Heart left ventricle (tissue), 16 donors: ENCODE measurements around the gene SLC25A15. TPM values are rescaled to one million over a fixed set of nuclear protein-coding genes. Genes with fewer than 3 reads are reported as not detected.

ENCODE experiments used
- ATAC-seq, 4 donors: fragments of 200-7000 bp; cut with Tn5 transposase; one replicate each; pipeline ENCODE4 v1.9.1; 2020 to 2022; ENCODE audit warnings: moderate library complexity in 4 of 4, mild to moderate bottlenecking in 3 of 4, moderate number of reproducible peaks in 1 of 4
- DNase-seq, 5 donors: peaks; one replicate each; pipeline ENCODE4 v3.0.0-alpha.2; 2020
- H3K27ac ChIP-seq, 12 donors: fragments of 200-600 bp; sonication (generic) in 4 of 12; one replicate each; pipeline versions ENCODE4 v1.5.0 to v1.8.0; 2016 to 2022; ENCODE audit warnings: mild to moderate bottlenecking in 2 of 12
- H3K27me3 ChIP-seq, 9 donors: fragments of 200-600 bp; sonication (generic) in 2 of 9; one replicate each; pipeline versions ENCODE4 v1.5.1 to v1.8.0; 2016 to 2022; ENCODE audit warnings: mild to moderate bottlenecking in 3 of 9
- H3K36me3 ChIP-seq, 9 donors: fragments of 200-600 bp; sonication (generic) in 2 of 9; one replicate each; pipeline versions ENCODE4 v1.5.0 to v1.8.0; 2018 to 2022; ENCODE audit warnings: mild to moderate bottlenecking in 2 of 9
- H3K4me1 ChIP-seq, 12 donors: fragments of 200-600 bp; sonication (generic) in 4 of 12; one replicate each; pipeline versions ENCODE4 v1.5.0 to v1.8.0; 2016 to 2022; ENCODE audit warnings: mild to moderate bottlenecking in 3 of 12
- H3K4me3 ChIP-seq, 12 donors: fragments of 200-600 bp; sonication (generic) in 4 of 12; one replicate each; pipeline versions ENCODE4 v1.5.0 to v1.8.0; 2017 to 2022; ENCODE audit warnings: mild to moderate bottlenecking in 9 of 12, moderate library complexity in 4 of 12
- H3K9me3 ChIP-seq, 12 donors: fragments of 200-600 bp; sonication (generic) in 4 of 12; one replicate each; pipeline versions ENCODE4 v1.5.0 to v1.8.0; 2016 to 2022; ENCODE audit warnings: mild to moderate bottlenecking in 1 of 12
- CTCF ChIP-seq, 12 donors: fragments of 200-600 bp; sonication (generic) in 4 of 12; IDR thresholded peaks; one replicate each; pipeline versions ENCODE4 v1.5.0 to v1.8.0; 2018 to 2022; ENCODE audit warnings: antibody characterized with exemption in 12 of 12, mild to moderate bottlenecking in 5 of 12
- POLR2A ChIP-seq, 2 donors: fragments of 450-650 bp; IDR thresholded peaks; one replicate each; pipeline ENCODE4 v1.6.1; 2017; ENCODE audit warnings: antibody characterized with exemption in 2 of 2, mild to moderate bottlenecking in 2 of 2, moderate library complexity in 2 of 2
- WGBS, 4 donors: extraction: QIAGEN DNeasy Blood & Tissue Kit in 2 of 4; methylation state at CpG; one replicate each; pipeline versions ENCODE4 v1.1.5 to v1.1.7; 2013 to 2018; 5-methylcytosine and 5-hydroxymethylcytosine counted together
- intact Hi-C, 10 donors: fragments of 100-400 bp; cut with DNase I; formaldehyde crosslinking; loops; one replicate each; pipeline versions ENCODE4 v1.11.1 to v1.14.2; 2022
- polyA plus RNA-seq, 2 donors: library from polyadenylated mRNA; stranded (reverse); fragments of 200-250 nt; gene quantifications; one replicate each; pipeline ENCODE4 v1.2.3, GENCODE V29; 2013
- total RNA-seq, 9 donors: library from RNA; depleted of rRNA in 2 of 9; stranded (reverse); fragments of >200 nt in 2 of 9; fragmentation: NEBNext Ultra II Directional in 3 of 9; extraction: Animal tissue kit (Norgen Biotek cat#: 25700) in 3 of 9; gene quantifications; one replicate each; pipeline versions ENCODE4 v1.1.0 to v1.2.4, GENCODE V29; 2016 to 2023
- donor health status: ischemic (EF 13 %, LVEDD 7.1; RV severe dilation, severe dysfunction).
- donor health status: healthy with polysubstance abuse.
- donor health status: DM: no; HTN: yes; CAD: no.
- donor health status: DM: no; HTN: no; CAD: no.
- donor health status: ischemic (EF 25% LVEDD 6.9; RV normal size, moderate dysfunction).
- donor health status: ischemic (EF 25% LVEDD 5.7; RV mildly dilated, moderate dysfunction).
- donor health status: healthy.
- donor health status: DM: yes; HTN: yes; CAD: no.
- donor health status: ischemic (EF 35%, LVEDD 5.7; RV mildly dilated, moderate dysfunction).
- donor health status: nonischemic (EF 11% LVEDD 7.7; RV severe dilation, severe dysfunction).
- donor health status: DM: yes; HTN: yes; CAD: no.
- donor health status: PGD.
- donor health status: ischemic (EF 29% LVEDD 5.4; RV normal size, mild dysfunction).
- donor health status: nonischemic (EF 23%, LVEDD 6.1; RV moderate dilation, normal function).

The SLC25A15 gene
- total and polyA plus RNA-seq, 11 donors: 0.84 to 10.4 (median 5.1) TPM

GRCh38 chr13:40812724-40813445 is 23.5 kb downstream of the SLC25A15 start:
- 97 to 100% (median 99%) methylated on average over 1 to 6 of the region's 6 CpGs for WGBS, 4 donors
- ATAC-seq (peak in 1 of 4 donors; percentile 33), DNase-seq (no peak)
- peaks cover 0 to 48% (median 21%) of the 10 kb centered on the region in 9 donors for H3K36me3 ChIP-seq
- intact Hi-C loops: no loop called here
- peaks cover 0 to 22% (median 0%) of the 10 kb centered on the region in 12 donors for H3K9me3 ChIP-seq
- H3K4me3 ChIP-seq: no peak overlapping the region
- no peak overlapping the region for H3K27ac ChIP-seq
- H3K27me3 ChIP-seq: no peaks in the 10 kb centered on the region
- TF ChIP-seq POLR2A (IDR thresholded peaks at IDR 0.05): no peak
- TF ChIP-seq CTCF (IDR thresholded peaks at IDR 0.05): no peak
- H3K4me1 ChIP-seq: no peaks in the 10 kb centered on the region

GRCh38 chr13:40813667-40814454 is 24.4 kb downstream of the SLC25A15 start:
- ATAC-seq (peak in 1 of 4 donors; percentile 48), DNase-seq (no peak)
- WGBS, 4 donors: 76 to 83% (median 79%) methylated on average over 4 to 7 of the region's 7 CpGs
- TF ChIP-seq CTCF (IDR thresholded peaks at IDR 0.05) (peak; percentile 19 to 51 (median 34)), POLR2A (IDR thresholded peaks at IDR 0.05) (no peak)
- H3K4me1 ChIP-seq: no peaks in the 10 kb centered on the region
- H3K27ac ChIP-seq: no peak overlapping the region
- H3K27me3 ChIP-seq: no peaks in the 10 kb centered on the region
- no peak overlapping the region for H3K4me3 ChIP-seq
- peaks cover 0 to 39% (median 18%) of the 10 kb centered on the region in 9 donors for H3K36me3 ChIP-seq
- intact Hi-C loops: no loop called here
- H3K9me3 ChIP-seq: peaks cover 0 to 22% (median 0%) of the 10 kb centered on the region in 12 donors

GRCh38 chr13:40814803-40815202 is 25.4 kb downstream of the SLC25A15 start:
- H3K27ac ChIP-seq: no peak overlapping the region
- H3K27me3 ChIP-seq: no peaks in the 10 kb centered on the region
- intact Hi-C loops: no loop called here
- TF ChIP-seq CTCF (IDR thresholded peaks at IDR 0.05) (no peak), POLR2A (IDR thresholded peaks at IDR 0.05) (no peak)
- peaks cover 0 to 30% (median 9%) of the 10 kb centered on the region in 9 donors for H3K36me3 ChIP-seq
- no peak overlapping the region for H3K4me3 ChIP-seq
- no peaks in the 10 kb centered on the region for H3K4me1 ChIP-seq
- no peak for DNase-seq
- H3K9me3 ChIP-seq: peaks cover 0 to 22% (median 0%) of the 10 kb centered on the region in 12 donors
- no peak for ATAC-seq
- 96 to 100% (median 98%) methylated on average over 2 of the region's 2 CpGs for WGBS, 4 donors

- Histone ChIP-seq H3K4me3 (no peak overlapping the region), H3K9me3 (peaks cover 0 to 22% (median 0%) of the 10 kb centered on the region in 12 donors), H3K27me3 (no peaks in the 10 kb centered on the region), H3K36me3 (peaks cover 0 to 7% (median 0%) of the 10 kb centered on the region in 9 donors), H3K4me1 (no peaks in the 10 kb centered on the region), H3K27ac (no peak overlapping the region)
- intact Hi-C loops: no loop called here
- WGBS, 4 donors: 90 to 92% (median 91%) methylated on average over 5 of the region's 5 CpGs
- ATAC-seq (no peak), DNase-seq (no peak)
- TF ChIP-seq POLR2A (IDR thresholded peaks at IDR 0.05) (no peak), CTCF (IDR thresholded peaks at IDR 0.05) (no peak)
Measured at GRCh38 chr13:40818926-40819325, 29.5 kb downstream of the SLC25A15 start.
